ENCODE data around the gene TSPAN31. TPM values are rescaled to one million over a fixed set of nuclear protein-coding genes. Genes with fewer than 3 reads are reported as not detected.

TSPAN31 gene
- total and polyA plus RNA-seq, 7 donors, result 12.0 to 85.8 (median 43.2) TPM

GRCh38 chr12:57780284-57780897, 35.6 kb downstream of the TSPAN31 start:
- Histone ChIP-seq H3K36me3 (peaks cover 0 to 16% (median 0%) of the 10 kb centered on the region in 4 donors), H3K9me3 (no peaks in the 10 kb centered on the region), H3K4me3 (no peak overlapping the region), H3K4me1 (peaks cover 0 to 19% (median 14%) of the 10 kb centered on the region in 4 donors), H3K27me3 (no peaks in the 10 kb centered on the region), H3K27ac (no peak overlapping the region)
- intact Hi-C loops (cut with DNase I), result loop anchor here (10.0 kb wide), 1 partner anchor 54 kb away; no protein-coding TSS in a partner anchor
- 89 to 91% methylated on average over 4 of the region's 4 CpGs for WGBS, 2 donors
- TF ChIP-seq POLR2A (IDR thresholded peaks at IDR 0.05), result no peak
- TF ChIP-seq EP300 (IDR thresholded peaks at IDR 0.05), result no peak
- TF ChIP-seq POLR2AphosphoS5 (IDR thresholded peaks at IDR 0.05), result no peak
- no peak for TF ChIP-seq CTCF (IDR thresholded peaks at IDR 0.05)
- DNase-seq, result no peak

- TF ChIP-seq CTCF (IDR thresholded peaks at IDR 0.05) (no peak), POLR2AphosphoS5 (IDR thresholded peaks at IDR 0.05) (no peak), EP300 (IDR thresholded peaks at IDR 0.05) (no peak), POLR2A (IDR thresholded peaks at IDR 0.05) (no peak)
- no peak overlapping the region for H3K27ac ChIP-seq
- intact Hi-C loops (cut with DNase I), result loop anchor here (10.0 kb wide), 1 partner anchor 54 kb away; no protein-coding TSS in a partner anchor
Measured at GRCh38 chr12:57781244-57781643, 36.4 kb downstream of the TSPAN31 start.

GRCh38 chr12:57781801-57782200, 37.0 kb downstream of the TSPAN31 start:
- no peak overlapping the region for H3K4me3 ChIP-seq
- 72 to 88% methylated on average over 2 of the region's 2 CpGs for WGBS, 2 donors
- intact Hi-C loops (cut with DNase I), result loop anchor here (1.0 to 10.0 kb wide), 2 partner anchors 53 to 124 kb away; no protein-coding TSS in a partner anchor
- no peaks in the 10 kb centered on the region for H3K9me3 ChIP-seq
- H3K27me3 ChIP-seq, result no peaks in the 10 kb centered on the region
- no peak for DNase-seq
- peaks cover 2 to 23% (median 6%) of the 10 kb centered on the region in 4 donors for H3K36me3 ChIP-seq
- H3K27ac ChIP-seq, result no peak overlapping the region
- TF ChIP-seq POLR2A (IDR thresholded peaks at IDR 0.05), result no peak
- no peak for TF ChIP-seq POLR2AphosphoS5 (IDR thresholded peaks at IDR 0.05)
- no peak for TF ChIP-seq CTCF (IDR thresholded peaks at IDR 0.05)
- TF ChIP-seq EP300 (IDR thresholded peaks at IDR 0.05), result no peak
- H3K4me1 ChIP-seq, result peaks cover 0 to 19% (median 14%) of the 10 kb centered on the region in 4 donors

More at GRCh38 chr12:57781244-57781643, 36.4 kb downstream of the TSPAN31 start:
- H3K4me3 ChIP-seq, result no peak overlapping the region
- peaks cover 0 to 17% (median 1%) of the 10 kb centered on the region in 4 donors for H3K36me3 ChIP-seq
- no peaks in the 10 kb centered on the region for H3K27me3 ChIP-seq
- no peak for DNase-seq
- no peaks in the 10 kb centered on the region for H3K9me3 ChIP-seq
- peaks cover 0 to 19% (median 14%) of the 10 kb centered on the region in 4 donors for H3K4me1 ChIP-seq
- 86 to 94% methylated on average over 3 of the region's 3 CpGs for WGBS, 2 donors

- intact Hi-C loops (cut with DNase I), result loop anchor here (1.0 to 10.0 kb wide), 2 partner anchors 53 to 123 kb away; no protein-coding TSS in a partner anchor
- Histone ChIP-seq H3K4me3 (peak overlapping the region; percentile 56 to 99 (median 80)), H3K4me1 (peaks cover 0 to 19% (median 14%) of the 10 kb centered on the region in 4 donors), H3K27me3 (no peaks in the 10 kb centered on the region), H3K36me3 (peaks cover 6 to 27% (median 8%) of the 10 kb centered on the region in 4 donors), H3K27ac (peak overlapping the region in 1 of 4 donors; percentile 86), H3K9me3 (no peaks in the 10 kb centered on the region)
- WGBS, 2 donors, result 7 to 20% methylated on average over 4 of the region's 4 CpGs
- no peak for TF ChIP-seq EP300 (IDR thresholded peaks at IDR 0.05)
- TF ChIP-seq POLR2AphosphoS5 (IDR thresholded peaks at IDR 0.05), result no peak
- no peak for TF ChIP-seq POLR2A (IDR thresholded peaks at IDR 0.05)
- no peak for TF ChIP-seq CTCF (IDR thresholded peaks at IDR 0.05)
- no peak for DNase-seq
Measured at GRCh38 chr12:57782243-57782607, 37.4 kb downstream of the TSPAN31 start.

Measured in sigmoid colon (tissue), 7 donors.